Loucy (cell line): ENCODE data around the gene RANBP17.

Experiments used
- H2AFZ ChIP-seq: fragments of 200-600 bp; sonication (generic); 2 replicates; pipeline ENCODE4 v1.6.0; 2016; ENCODE audit warnings: antibody characterized with exemption, mild to moderate bottlenecking, low read length, moderate library complexity
- H3F3A ChIP-seq: fragments of 200-600 bp; 2 replicates; pipeline ENCODE4 v1.6.0; 2016; ENCODE audit warnings: antibody characterized with exemption, low read depth, mild to moderate bottlenecking
- H3K27me3 ChIP-seq: fragments of 200-600 bp; sonication (generic); 2 replicates; pipeline ENCODE4 v1.6.1; 2014; ENCODE audit warnings: low read length, mild to moderate bottlenecking; ENCODE audit not compliant: insufficient read depth, poor library complexity, severe bottlenecking
- H3K36me3 ChIP-seq: fragments of 200-600 bp; sonication (generic); 2 replicates; pipeline ENCODE4 v1.6.1; 2016; ENCODE audit warnings: low read length; ENCODE audit not compliant: insufficient read depth
- H3K4me1 ChIP-seq: fragments of 200-600 bp; sonication (generic); 2 replicates; pipeline ENCODE4 v1.5.1; 2014; ENCODE audit warnings: low read length, mild to moderate bottlenecking; ENCODE audit not compliant: insufficient read depth, poor library complexity, severe bottlenecking
- H3K4me2 ChIP-seq: fragments of 200-600 bp; sonication (generic); 2 replicates; pipeline ENCODE4 v1.6.0; 2014; ENCODE audit warnings: antibody characterized with exemption, low read length, low read depth, mild to moderate bottlenecking; ENCODE audit not compliant: poor library complexity, severe bottlenecking
- H3K4me3 ChIP-seq: fragments of 200-600 bp; sonication (generic); 2 replicates; pipeline ENCODE4 v1.5.1; 2014; ENCODE audit warnings: low read length, mild to moderate bottlenecking, mixed read lengths; ENCODE audit not compliant: poor library complexity, severe bottlenecking
- H3K79me2 ChIP-seq: fragments of 200-600 bp; sonication (generic); 2 replicates; pipeline ENCODE4 v1.6.1; 2014; ENCODE audit warnings: low read length; ENCODE audit not compliant: insufficient read depth
- H3K9ac ChIP-seq: fragments of 200-600 bp; sonication (generic); 2 replicates; pipeline ENCODE4 v1.6.0; 2014; ENCODE audit warnings: mild to moderate bottlenecking, low read depth, low read length, moderate library complexity; ENCODE audit not compliant: poor library complexity, severe bottlenecking
- H3K9me2 ChIP-seq: fragments of 200-600 bp; sonication (generic); replicated peaks from 2 replicates; pipeline ENCODE4 v1.6.1; 2016; ENCODE audit warnings: low read depth, low read length, mixed read lengths
- H3K9me3 ChIP-seq: fragments of 200-600 bp; sonication (generic); 2 replicates; pipeline ENCODE4 v1.6.1; 2014; ENCODE audit warnings: mild to moderate bottlenecking, antibody characterized with exemption, low read length, low read depth; ENCODE audit not compliant: insufficient read depth
- H4K20me1 ChIP-seq: fragments of 200-600 bp; sonication (generic); 2 replicates; pipeline ENCODE4 v1.6.0; 2014; ENCODE audit warnings: antibody characterized with exemption, low read length, mild to moderate bottlenecking; ENCODE audit not compliant: insufficient read depth, poor library complexity, severe bottlenecking
- CTCF ChIP-seq: fragments of 200-600 bp; sonication (generic); conservative IDR thresholded peaks from 2 replicates; pipeline ENCODE4 v1.5.1; 2014; ENCODE audit warnings: mild to moderate bottlenecking, antibody characterized with exemption, low read length
- EZH2phosphoT487 ChIP-seq: fragments of 200-600 bp; IDR thresholded peaks from 2 replicates; pipeline ENCODE4 v1.6.1; 2018; ENCODE audit warnings: antibody characterized with exemption, mild to moderate bottlenecking, moderate library complexity, borderline replicate concordance

RANBP17 gene

DNA sequence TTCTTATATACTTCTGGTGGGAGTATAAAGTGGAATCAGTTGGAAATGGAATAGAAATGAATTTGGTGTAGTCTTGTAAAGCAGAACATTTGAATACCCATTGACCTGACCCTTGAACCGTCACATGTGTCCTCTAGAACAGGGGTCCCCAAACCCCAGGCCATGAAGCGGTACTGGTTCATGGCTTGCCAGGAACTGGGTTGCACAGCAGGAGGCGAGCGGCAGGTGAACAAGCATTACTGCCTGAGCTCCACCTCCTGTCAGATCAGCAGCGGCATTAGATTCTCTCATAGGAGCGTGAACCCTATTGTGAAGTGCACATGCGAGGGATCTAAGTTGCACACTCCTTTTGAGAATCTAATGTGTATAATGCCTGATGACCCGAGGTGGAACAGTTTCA, 80.0 kb downstream of the RANBP17 start:
- H3F3A ChIP-seq = no peaks in the 10 kb centered on the region
- H3K4me3 ChIP-seq = no peak overlapping the region
- no peaks in the 10 kb centered on the region for H4K20me1 ChIP-seq
- H3K9me2 ChIP-seq = no peaks in the 10 kb centered on the region
- H3K79me2 ChIP-seq = no peaks in the 10 kb centered on the region
- H3K4me2 ChIP-seq = no peak overlapping the region
- no peaks in the 10 kb centered on the region for H3K9me3 ChIP-seq
- H3K27me3 ChIP-seq = no peaks in the 10 kb centered on the region
- no peaks in the 10 kb centered on the region for H3K36me3 ChIP-seq
- no peak overlapping the region for H2AFZ ChIP-seq
- H3K9ac ChIP-seq = no peak overlapping the region
- no peaks in the 10 kb centered on the region for H3K4me1 ChIP-seq
- TF ChIP-seq CTCF (no peak), EZH2phosphoT487 (no peak)

DNA sequence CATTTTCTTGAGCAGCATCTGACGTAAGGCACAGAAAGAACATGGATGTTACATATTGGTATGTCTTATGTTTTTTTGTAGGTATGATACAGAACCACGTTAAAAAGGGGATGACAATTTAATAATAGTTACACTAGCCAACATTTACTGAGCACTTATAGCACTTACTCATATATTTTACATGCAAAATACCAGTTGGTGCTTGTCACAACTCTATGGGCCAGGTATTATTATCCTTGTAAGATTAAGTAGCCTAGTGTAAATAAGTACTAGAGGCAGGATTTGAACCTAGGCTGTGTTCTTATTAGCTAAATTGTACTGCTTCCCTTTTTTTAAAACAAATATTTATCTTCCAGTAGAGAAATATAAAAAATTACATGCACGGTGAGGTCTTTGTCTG, 83.5 kb downstream of the RANBP17 start:
- H3K27me3 ChIP-seq = no peaks in the 10 kb centered on the region
- H3K79me2 ChIP-seq = no peaks in the 10 kb centered on the region
- TF ChIP-seq EZH2phosphoT487 (no peak), CTCF (no peak)
- H3K9ac ChIP-seq = no peak overlapping the region
- H3F3A ChIP-seq = no peaks in the 10 kb centered on the region
- H3K4me2 ChIP-seq = no peak overlapping the region
- no peaks in the 10 kb centered on the region for H3K9me3 ChIP-seq
- no peaks in the 10 kb centered on the region for H3K9me2 ChIP-seq
- H3K36me3 ChIP-seq = no peaks in the 10 kb centered on the region
- H3K4me3 ChIP-seq = no peak overlapping the region
- H3K4me1 ChIP-seq = no peaks in the 10 kb centered on the region
- no peak overlapping the region for H2AFZ ChIP-seq
- no peaks in the 10 kb centered on the region for H4K20me1 ChIP-seq

DNA sequence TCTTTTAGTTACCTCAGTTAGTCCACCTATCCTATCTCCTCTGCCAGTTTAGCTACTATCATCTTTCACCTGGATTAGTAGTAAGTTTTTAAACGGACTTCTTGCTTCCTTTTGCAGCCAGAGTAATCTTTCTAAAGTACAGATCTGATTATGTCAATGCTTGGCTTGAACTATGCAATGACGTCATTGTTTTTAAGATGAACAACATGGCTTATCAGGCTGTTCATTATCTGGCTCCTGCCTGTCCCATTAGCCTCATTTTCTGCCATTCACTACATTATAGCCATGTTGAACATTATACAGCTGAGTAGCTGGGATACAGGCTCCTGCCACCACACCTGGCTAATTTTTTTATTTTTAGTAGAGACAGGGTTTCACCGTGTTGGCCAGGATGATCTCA, 98.7 kb downstream of the RANBP17 start:
- no peaks in the 10 kb centered on the region for H3K27me3 ChIP-seq
- H3K9me2 ChIP-seq = no peaks in the 10 kb centered on the region
- no peaks in the 10 kb centered on the region for H3K4me1 ChIP-seq
- no peak overlapping the region for H3K4me2 ChIP-seq
- no peaks in the 10 kb centered on the region for H3K9me3 ChIP-seq
- TF ChIP-seq EZH2phosphoT487 = no peak
- TF ChIP-seq CTCF = no peak
- H4K20me1 ChIP-seq = no peaks in the 10 kb centered on the region
- no peak overlapping the region for H2AFZ ChIP-seq
- no peak overlapping the region for H3K9ac ChIP-seq
- H3K36me3 ChIP-seq = no peaks in the 10 kb centered on the region
- no peak overlapping the region for H3K4me3 ChIP-seq
- H3K79me2 ChIP-seq = no peaks in the 10 kb centered on the region
- H3F3A ChIP-seq = no peaks in the 10 kb centered on the region
